Left cardiac atrium (tissue), 4 donors: ENCODE data around the gene POLD2. TPM values are rescaled to one million over a fixed set of nuclear protein-coding genes. Genes with fewer than 3 reads are reported as not detected.

ENCODE experiments used
- ATAC-seq, 2 donors: fragments of 200-7000 bp; cut with Tn5 transposase; one replicate each; pipeline ENCODE4 v1.9.1; 2020; ENCODE audit warnings: mild to moderate bottlenecking in 2 of 2, moderate library complexity in 2 of 2
- DNase-seq: peaks from one replicate; pipeline ENCODE4 v3.0.0-alpha.2; 2020
- intact Hi-C, 2 donors: fragments of 100-400 bp; cut with DNase I; formaldehyde crosslinking; loops; one replicate each; pipeline versions ENCODE4 v1.14.1 to v1.15.1; 2022 to 2023
- total RNA-seq, 2 donors: library from RNA; stranded (reverse); fragmentation: NEBNext Ultra II Directional; extraction: Animal tissue kit (Norgen Biotek cat#: 25700); gene quantifications; one replicate each; pipeline ENCODE4 v1.2.1, GENCODE V29; 2021
- donor health status: DM: no; HTN: yes; CAD: no.
- donor health status: DM: no; HTN: yes; CAD: no; lungs with severe emphysema.
- donor health status: DM: yes; HTN: yes; CAD: no.
- donor health status: Dilated cardiomyopathy.

POLD2 gene
- total RNA-seq, 2 donors from 2014 or later, result 95.8 to 98.9 TPM

- ATAC-seq (no peak), DNase-seq (no peak)
- intact Hi-C loops, result loop anchor here (5.0 kb wide), 2 partner anchors 38 to 43 kb away; partner anchors contain the start of gene POLM (in 1 of the 2)
Measured at GRCh38 chr7:44120395-44120794, 3.0 kb downstream of the POLD2 start.

GRCh38 chr7:44119829-44120380 is 3.4 kb downstream of the POLD2 start:
- DNase-seq (no peak), ATAC-seq (no peak)
- intact Hi-C loops, result loop anchor here (5.0 kb wide), 2 partner anchors 38 to 43 kb away; partner anchors contain the start of gene POLM (in 1 of the 2)

- intact Hi-C loops, result no loop called here
- ATAC-seq, result peak in 1 of 2 donors; percentile 27
- DNase-seq, result no peak
Measured at GRCh38 chr7:44117801-44118429, 5.4 kb downstream of the POLD2 start.

- ATAC-seq (no peak), DNase-seq (no peak)
- intact Hi-C loops, result no loop called here
Measured at GRCh38 chr7:44116789-44117666, 6.3 kb downstream of the POLD2 start.

GRCh38 chr7:44116087-44116788 is 7.1 kb downstream of the POLD2 start:
- no peak for DNase-seq
- intact Hi-C loops, result no loop called here
- no peak for ATAC-seq

- intact Hi-C loops, result no loop called here
- DNase-seq (peak; percentile 63), ATAC-seq (peak; percentile 57 to 69)
Measured at GRCh38 chr7:44114586-44115310, 8.6 kb downstream of the POLD2 start.

GRCh38 chr7:44113764-44114354 is 9.5 kb downstream of the POLD2 start:
- intact Hi-C loops, result no loop called here
- DNase-seq (no peak), ATAC-seq (no peak)

- no peak for ATAC-seq
- no peak for DNase-seq
- intact Hi-C loops, result no loop called here
Measured at GRCh38 chr7:44112997-44113763, 10.2 kb downstream of the POLD2 start.

- intact Hi-C loops, result no loop called here
- no peak for DNase-seq
- ATAC-seq, result no peak
Measured at GRCh38 chr7:44112231-44112996, 10.9 kb downstream of the POLD2 start.

GRCh38 chr7:44111761-44112160 is 11.6 kb downstream of the POLD2 start:
- DNase-seq, result no peak
- intact Hi-C loops, result no loop called here
- ATAC-seq, result no peak

GRCh38 chr7:44110719-44111635 is 12.4 kb downstream of the POLD2 start:
- ATAC-seq (no peak), DNase-seq (no peak)
- intact Hi-C loops, result no loop called here

GRCh38 chr7:44109991-44110390 is 13.4 kb downstream of the POLD2 start:
- ATAC-seq, result no peak
- DNase-seq, result no peak

GRCh38 chr7:44108768-44109750 is 14.3 kb downstream of the POLD2 start:
- DNase-seq (no peak), ATAC-seq (no peak)
- intact Hi-C loops, result no loop called here

More at GRCh38 chr7:44109991-44110390, 13.4 kb downstream of the POLD2 start:
- intact Hi-C loops, result no loop called here

- ATAC-seq (no peak), DNase-seq (no peak)
- intact Hi-C loops, result no loop called here
Measured at GRCh38 chr7:44107961-44108767, 15.2 kb downstream of the POLD2 start.
